ENCODE results near the gene WDFY2. TPM values are rescaled to one million over a fixed set of nuclear protein-coding genes. Genes with fewer than 3 reads are reported as not detected.

Gene WDFY2
- total RNA-seq, 1 experiment from 2014 or later, result 14.1 TPM

- Histone ChIP-seq H3F3A (ENCODE audit: insufficient read depth, low read depth) (no peaks in the 10 kb centered on the region), H3K4me3 (no peak overlapping the region), H3K4me1 (replicated peaks; ENCODE audit: insufficient read depth) (peaks cover 18% of the 10 kb centered on the region), H2AFZ (no peak overlapping the region), H3K9me3 (ENCODE audit: insufficient read depth, low read depth) (no peaks in the 10 kb centered on the region), H3K27me3 (ENCODE audit: insufficient read depth, low read depth) (no peaks in the 10 kb centered on the region), H4K20me1 (ENCODE audit: insufficient read depth) (no peaks in the 10 kb centered on the region), H3K4me2 (no peak overlapping the region), H3K36me3 (ENCODE audit: low read depth) (no peaks in the 10 kb centered on the region), H3K9me2 (ENCODE audit: insufficient read depth) (no peaks in the 10 kb centered on the region), H3K27ac (no peak overlapping the region), H3K79me2 (ENCODE audit: low read depth) (no peaks in the 10 kb centered on the region)
- intact Hi-C loops (cut with micrococcal nuclease; ENCODE audit: unreplicated experiment), result no loop called here
- TF ChIP-seq, protein P1, sequence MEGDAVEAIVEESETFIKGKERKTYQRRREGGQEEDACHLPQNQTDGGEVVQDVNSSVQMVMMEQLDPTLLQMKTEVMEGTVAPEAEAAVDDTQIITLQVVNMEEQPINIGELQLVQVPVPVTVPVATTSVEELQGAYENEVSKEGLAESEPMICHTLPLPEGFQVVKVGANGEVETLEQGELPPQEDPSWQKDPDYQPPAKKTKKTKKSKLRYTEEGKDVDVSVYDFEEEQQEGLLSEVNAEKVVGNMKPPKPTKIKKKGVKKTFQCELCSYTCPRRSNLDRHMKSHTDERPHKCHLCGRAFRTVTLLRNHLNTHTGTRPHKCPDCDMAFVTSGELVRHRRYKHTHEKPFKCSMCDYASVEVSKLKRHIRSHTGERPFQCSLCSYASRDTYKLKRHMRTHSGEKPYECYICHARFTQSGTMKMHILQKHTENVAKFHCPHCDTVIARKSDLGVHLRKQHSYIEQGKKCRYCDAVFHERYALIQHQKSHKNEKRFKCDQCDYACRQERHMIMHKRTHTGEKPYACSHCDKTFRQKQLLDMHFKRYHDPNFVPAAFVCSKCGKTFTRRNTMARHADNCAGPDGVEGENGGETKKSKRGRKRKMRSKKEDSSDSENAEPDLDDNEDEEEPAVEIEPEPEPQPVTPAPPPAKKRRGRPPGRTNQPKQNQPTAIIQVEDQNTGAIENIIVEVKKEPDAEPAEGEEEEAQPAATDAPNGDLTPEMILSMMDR (conservative IDR thresholded peaks at IDR 0.05), result no peak
- no peak for TF ChIP-seq EZH2 (IDR thresholded peaks at IDR 0.05; ENCODE audit: low read depth)
- POLR2A ChIA-PET (ENCODE audit: unreplicated experiment), result no interaction called here
- CTCF ChIA-PET, result interaction anchor here (0.7 kb wide), 1 partner anchor 10 kb away, joined by 3 read pairs; no protein-coding TSS in a partner anchor
- no TSS peak for BruUV-seq (replicated peaks)
- no peak for DNase-seq
Measured at GRCh38 chr13:51551416-51551815, 32.8 kb upstream of the WDFY2 start.

DNA sequence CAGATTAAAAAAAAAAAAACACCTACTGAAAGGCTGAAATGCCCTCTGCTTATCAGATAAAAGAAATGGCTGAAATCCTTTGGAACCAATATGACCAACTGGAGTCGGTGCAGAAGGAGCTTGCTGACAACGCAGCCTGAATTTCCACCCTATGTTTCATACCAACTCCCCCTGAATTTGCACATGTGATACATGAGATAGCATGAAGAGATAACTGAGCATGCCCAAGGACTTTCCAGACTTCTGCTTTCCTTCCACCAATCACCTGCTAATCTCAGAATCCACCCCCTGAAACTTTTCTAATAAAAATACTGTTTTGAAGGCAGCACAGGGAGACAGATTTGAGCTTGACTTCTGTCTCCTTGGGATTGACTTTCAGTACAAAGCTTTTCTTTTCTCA, 32.2 kb upstream of the WDFY2 start:
- no TSS peak for BruUV-seq (replicated peaks)
- Histone ChIP-seq H3K4me3 (no peak overlapping the region), H3K4me1 (replicated peaks; ENCODE audit: insufficient read depth) (peaks cover 18% of the 10 kb centered on the region), H3K27me3 (ENCODE audit: insufficient read depth, low read depth) (no peaks in the 10 kb centered on the region), H3F3A (ENCODE audit: insufficient read depth, low read depth) (no peaks in the 10 kb centered on the region), H3K4me2 (no peak overlapping the region), H4K20me1 (ENCODE audit: insufficient read depth) (no peaks in the 10 kb centered on the region), H3K9me3 (ENCODE audit: insufficient read depth, low read depth) (no peaks in the 10 kb centered on the region), H3K9me2 (ENCODE audit: insufficient read depth) (no peaks in the 10 kb centered on the region), H3K27ac (no peak overlapping the region), H3K79me2 (ENCODE audit: low read depth) (no peaks in the 10 kb centered on the region), H3K36me3 (ENCODE audit: low read depth) (no peaks in the 10 kb centered on the region), H2AFZ (no peak overlapping the region)
- ChIA-PET CTCF (no interaction called here), POLR2A (ENCODE audit: unreplicated experiment) (no interaction called here)
- intact Hi-C loops (cut with micrococcal nuclease; ENCODE audit: unreplicated experiment), result no loop called here
- TF ChIP-seq EZH2 (IDR thresholded peaks at IDR 0.05; ENCODE audit: low read depth), result no peak
- TF ChIP-seq, protein P1 (conservative IDR thresholded peaks at IDR 0.05), result no peak
- no peak for DNase-seq

DNA sequence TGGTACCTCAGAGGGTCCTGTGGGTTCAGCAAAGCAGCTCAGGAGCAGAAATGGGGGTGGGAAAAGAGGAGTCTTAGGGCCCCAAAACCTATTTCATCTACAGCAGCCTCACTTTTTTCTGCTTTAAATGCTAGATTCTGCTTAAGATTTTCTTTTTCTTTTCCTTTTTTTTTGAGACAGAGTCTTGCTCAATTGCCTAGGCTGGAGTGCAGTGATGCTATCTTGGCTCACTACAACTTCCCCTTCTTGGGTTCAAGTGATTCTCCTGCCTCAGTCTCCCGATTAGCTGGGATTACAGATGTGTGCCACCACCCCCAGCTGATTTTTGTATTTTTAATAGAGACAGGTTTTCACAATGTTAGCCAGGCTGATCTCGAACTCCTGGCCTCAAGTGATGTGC, 30.7 kb upstream of the WDFY2 start:
- Histone ChIP-seq H3K27ac (no peak overlapping the region), H3K9me3 (ENCODE audit: insufficient read depth, low read depth) (no peaks in the 10 kb centered on the region), H3F3A (ENCODE audit: insufficient read depth, low read depth) (no peaks in the 10 kb centered on the region), H3K4me2 (no peak overlapping the region), H3K4me1 (replicated peaks; ENCODE audit: insufficient read depth) (peaks cover 25% of the 10 kb centered on the region), H3K4me3 (no peak overlapping the region), H3K27me3 (ENCODE audit: insufficient read depth, low read depth) (no peaks in the 10 kb centered on the region), H3K9me2 (ENCODE audit: insufficient read depth) (no peaks in the 10 kb centered on the region), H2AFZ (no peak overlapping the region), H3K79me2 (ENCODE audit: low read depth) (no peaks in the 10 kb centered on the region), H4K20me1 (ENCODE audit: insufficient read depth) (no peaks in the 10 kb centered on the region), H3K36me3 (ENCODE audit: low read depth) (no peaks in the 10 kb centered on the region)
- no peak for DNase-seq
- TF ChIP-seq, protein P1 (conservative IDR thresholded peaks at IDR 0.05), result no peak
- no peak for TF ChIP-seq EZH2 (IDR thresholded peaks at IDR 0.05; ENCODE audit: low read depth)
- ChIA-PET CTCF (no interaction called here), POLR2A (ENCODE audit: unreplicated experiment) (no interaction called here)
- no TSS peak for BruUV-seq (replicated peaks)
- intact Hi-C loops (cut with micrococcal nuclease; ENCODE audit: unreplicated experiment), result no loop called here

Measured in PC-9 (cell line).